Hepatocyte (in vitro differentiated cells): ENCODE data around the gene FARP1. TPM values are rescaled to one million over a fixed set of nuclear protein-coding genes. Genes with fewer than 3 reads are reported as not detected.

Source experiments
- DNase-seq: peaks from one replicate; pipeline ENCODE4 v3.0.0-alpha.2; 2016; ENCODE audit warnings: low spot score
- H2AFZ ChIP-seq: fragments of 200-600 bp; sonication (generic); 2 replicates; pipeline ENCODE4 v1.6.0; 2016; ENCODE audit warnings: antibody characterized with exemption, mild to moderate bottlenecking
- H3K27ac ChIP-seq: fragments of 200-600 bp; sonication (generic); 2 replicates; pipeline ENCODE4 v1.5.1; 2016; ENCODE audit warnings: mild to moderate bottlenecking
- H3K27me3 ChIP-seq: fragments of 200-600 bp; sonication (generic); 2 replicates; pipeline ENCODE4 v1.6.1; 2016
- H3K36me3 ChIP-seq: fragments of 200-600 bp; sonication (generic); replicated peaks from 2 replicates; pipeline ENCODE4 v1.5.1; 2016; ENCODE audit warnings: low read depth; ENCODE audit not compliant: insufficient read depth
- H3K4me1 ChIP-seq: fragments of 200-600 bp; sonication (generic); 2 replicates; pipeline ENCODE4 v1.5.1; 2016; ENCODE audit warnings: mild to moderate bottlenecking, moderate library complexity; ENCODE audit not compliant: insufficient read depth
- H3K4me2 ChIP-seq: fragments of 200-600 bp; sonication (generic); 2 replicates; pipeline ENCODE4 v1.6.0; 2016
- H3K4me3 ChIP-seq: fragments of 200-600 bp; sonication (generic); 2 replicates; pipeline ENCODE4 v1.5.1; 2016; ENCODE audit warnings: mild to moderate bottlenecking
- H3K79me2 ChIP-seq: fragments of 200-600 bp; sonication (generic); 2 replicates; pipeline ENCODE4 v1.6.0; 2017; ENCODE audit warnings: mild to moderate bottlenecking
- H3K9me2 ChIP-seq: fragments of 200-600 bp; sonication (generic); replicated peaks from 2 replicates; pipeline ENCODE4 v1.6.0; 2017; ENCODE audit warnings: mild to moderate bottlenecking; ENCODE audit not compliant: insufficient read depth
- H3K9me3 ChIP-seq: fragments of 200-600 bp; sonication (generic); 2 replicates; pipeline ENCODE4 v1.5.1; 2016; ENCODE audit warnings: low read depth, mild to moderate bottlenecking
- H4K20me1 ChIP-seq: fragments of 200-600 bp; sonication (generic); 2 replicates; pipeline ENCODE4 v1.6.0; 2016; ENCODE audit warnings: mild to moderate bottlenecking; ENCODE audit not compliant: insufficient read depth, poor library complexity, severe bottlenecking
- EZH2 ChIP-seq: fragments of 200-600 bp; sonication (generic); IDR thresholded peaks from 2 replicates; pipeline ENCODE4 v1.6.1; 2016; ENCODE audit warnings: antibody characterized with exemption, mild to moderate bottlenecking, borderline replicate concordance
- EZH2phosphoT487 ChIP-seq: fragments of 200-600 bp; sonication (generic); IDR thresholded peaks from one replicate; pipeline ENCODE4 v1.6.1; 2018; ENCODE audit warnings: antibody characterized with exemption, mild to moderate bottlenecking, low read depth, moderate library complexity; ENCODE audit not compliant: unreplicated experiment, severe bottlenecking
- WGBS: methylation state at CpG from one replicate; pipeline ENCODE4 v1.1.6; 2016; ENCODE audit warnings: low lambda C conversion rate; ENCODE audit errors: missing lambda C conversion rate; 5-methylcytosine and 5-hydroxymethylcytosine counted together
- polyA plus RNA-seq: library from polyadenylated mRNA; unstranded; fragments of >200 nt; fragmentation: Nextera tagmentation; extraction: Ambion mirVana; gene quantifications from 2 replicates; pipeline ENCODE4 v1.2.1, GENCODE V29; 2016
- total RNA-seq: library from RNA; depleted of rRNA; stranded (reverse); fragments of >200 nt; gene quantifications from 2 replicates; pipeline ENCODE4 v1.2.3, GENCODE V29; 2014
- TF ChIP-seq, protein P1 (sequence below): fragments of 200-600 bp; sonication (generic); IDR thresholded peaks from 2 replicates; pipeline ENCODE4 v1.5.1; 2016; ENCODE audit warnings: antibody characterized with exemption, mild to moderate bottlenecking; ENCODE audit not compliant: poor library complexity

Gene FARP1
- total and polyA plus RNA-seq, 2 experiments from 2014 or later, result 35.5 to 68.7 TPM

DNA sequence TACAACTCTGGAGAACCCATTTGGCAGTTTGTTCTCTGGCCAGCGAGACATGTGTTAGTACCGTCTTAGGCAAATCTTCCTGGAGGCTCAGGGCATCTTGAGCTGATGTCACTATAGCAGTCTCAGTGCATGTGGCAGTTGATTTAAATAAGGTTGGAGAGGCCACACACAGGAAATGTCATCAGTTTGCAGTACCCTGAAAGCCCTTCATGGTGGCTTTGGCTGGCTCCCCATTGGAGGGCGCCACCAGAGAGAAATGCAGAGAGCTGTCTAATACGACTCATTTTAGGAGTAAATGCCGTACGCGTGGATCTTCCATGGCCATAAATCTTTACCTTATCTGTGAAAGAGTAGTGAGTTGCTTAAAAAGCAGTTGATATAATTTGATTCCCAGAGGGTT is 270.9 kb downstream of the FARP1 start:
- Histone ChIP-seq H3K36me3 (no peaks in the 10 kb centered on the region), H3K79me2 (no peaks in the 10 kb centered on the region), H3K4me3 (no peak overlapping the region), H3K9me3 (no peaks in the 10 kb centered on the region), H3K27ac (no peak overlapping the region), H3K4me2 (no peak overlapping the region), H4K20me1 (no peaks in the 10 kb centered on the region), H3K27me3 (no peaks in the 10 kb centered on the region), H3K4me1 (peaks cover 10% of the 10 kb centered on the region), H2AFZ (no peak overlapping the region), H3K9me2 (no peaks in the 10 kb centered on the region)
- TF ChIP-seq EZH2 (no peak), EZH2phosphoT487 (no peak)
- TF ChIP-seq, protein P1, sequence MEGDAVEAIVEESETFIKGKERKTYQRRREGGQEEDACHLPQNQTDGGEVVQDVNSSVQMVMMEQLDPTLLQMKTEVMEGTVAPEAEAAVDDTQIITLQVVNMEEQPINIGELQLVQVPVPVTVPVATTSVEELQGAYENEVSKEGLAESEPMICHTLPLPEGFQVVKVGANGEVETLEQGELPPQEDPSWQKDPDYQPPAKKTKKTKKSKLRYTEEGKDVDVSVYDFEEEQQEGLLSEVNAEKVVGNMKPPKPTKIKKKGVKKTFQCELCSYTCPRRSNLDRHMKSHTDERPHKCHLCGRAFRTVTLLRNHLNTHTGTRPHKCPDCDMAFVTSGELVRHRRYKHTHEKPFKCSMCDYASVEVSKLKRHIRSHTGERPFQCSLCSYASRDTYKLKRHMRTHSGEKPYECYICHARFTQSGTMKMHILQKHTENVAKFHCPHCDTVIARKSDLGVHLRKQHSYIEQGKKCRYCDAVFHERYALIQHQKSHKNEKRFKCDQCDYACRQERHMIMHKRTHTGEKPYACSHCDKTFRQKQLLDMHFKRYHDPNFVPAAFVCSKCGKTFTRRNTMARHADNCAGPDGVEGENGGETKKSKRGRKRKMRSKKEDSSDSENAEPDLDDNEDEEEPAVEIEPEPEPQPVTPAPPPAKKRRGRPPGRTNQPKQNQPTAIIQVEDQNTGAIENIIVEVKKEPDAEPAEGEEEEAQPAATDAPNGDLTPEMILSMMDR, result no peak
- no peak for DNase-seq
- 97% methylated on average over 7 of the region's 7 CpGs for WGBS

GRCh38 chr13:98415326-98416070 is 272.6 kb downstream of the FARP1 start:
- no peak overlapping the region for H3K4me3 ChIP-seq
- no peak overlapping the region for H2AFZ ChIP-seq
- no peaks in the 10 kb centered on the region for H3K79me2 ChIP-seq
- no peak overlapping the region for H3K27ac ChIP-seq
- no peak for TF ChIP-seq EZH2
- TF ChIP-seq EZH2phosphoT487, result no peak
- TF ChIP-seq, protein P1, result no peak
- peaks cover 10% of the 10 kb centered on the region for H3K4me1 ChIP-seq
- H3K9me3 ChIP-seq, result no peaks in the 10 kb centered on the region
- no peaks in the 10 kb centered on the region for H3K36me3 ChIP-seq
- 96% methylated on average over 18 of the region's 18 CpGs for WGBS
- no peaks in the 10 kb centered on the region for H4K20me1 ChIP-seq
- H3K27me3 ChIP-seq, result no peaks in the 10 kb centered on the region
- no peaks in the 10 kb centered on the region for H3K9me2 ChIP-seq
- no peak for DNase-seq
- no peak overlapping the region for H3K4me2 ChIP-seq

GRCh38 chr13:98416408-98416807 is 273.5 kb downstream of the FARP1 start:
- no peaks in the 10 kb centered on the region for H3K36me3 ChIP-seq
- H2AFZ ChIP-seq, result no peak overlapping the region
- no peaks in the 10 kb centered on the region for H4K20me1 ChIP-seq
- H3K79me2 ChIP-seq, result no peaks in the 10 kb centered on the region
- no peak overlapping the region for H3K4me2 ChIP-seq
- H3K9me2 ChIP-seq, result no peaks in the 10 kb centered on the region
- peak; percentile 69 for DNase-seq
- H3K27me3 ChIP-seq, result no peaks in the 10 kb centered on the region
- H3K9me3 ChIP-seq, result no peaks in the 10 kb centered on the region
- WGBS, result 53% methylated on average over 4 of the region's 4 CpGs
- H3K27ac ChIP-seq, result peak overlapping the region; percentile 56
- no peak overlapping the region for H3K4me3 ChIP-seq
- H3K4me1 ChIP-seq, result peaks cover 10% of the 10 kb centered on the region
- peak; percentile 99 for TF ChIP-seq EZH2phosphoT487
- TF ChIP-seq, protein P1, result no peak
